HEK293 (cell line): Measurements from ENCODE around the gene TEC.
A peak's percentile ranks its signal among the peaks of the same experiment; 100 is the strongest.

ENCODE experiments used
- CTCF ChIA-PET: fragments of 350-600 bp; formaldehyde crosslinking; extraction: SDS; loops from one replicate; lab custom pipeline; 2021; ENCODE audit warnings: antibody characterized with exemption; lab: Yijun Ruan, JAX
- POLR2A ChIA-PET: fragments of 300-600 bp; formaldehyde crosslinking; extraction: SDS; loops from one replicate; lab custom pipeline; 2020; ENCODE audit warnings: antibody characterized with exemption, inconsistent platforms; lab: Yijun Ruan, JAX
- H3K27ac ChIP-seq: fragments of 200-500 bp; sonication (Bioruptor generic); 2 replicates; pipeline ENCODE4 v1.5.1; 2014; ENCODE audit warnings: low read depth, low read length, control low read depth, inconsistent platforms; ENCODE audit errors: extremely low read depth
- H3K36me3 ChIP-seq, 2 experiments: fragments of 200-500 bp in 1 of 2; sonication (Bioruptor generic) in 1 of 2; 1 replicate in 1 of 2; 2 replicates in 1 of 2; pipeline ENCODE4 v1.5.1; 2014 to 2017; ENCODE audit warnings: inconsistent platforms in 2 of 2, low read length in 2 of 2; ENCODE audit not compliant: control insufficient read depth in 2 of 2, insufficient read depth in 1 of 2
- H3K4me1 ChIP-seq: fragments of 200-500 bp; sonication (Bioruptor generic); 2 replicates; pipeline ENCODE4 v1.5.1; 2014; ENCODE audit warnings: mild to moderate bottlenecking, low read length, inconsistent platforms; ENCODE audit not compliant: control insufficient read depth, insufficient read depth
- H3K4me3 ChIP-seq: 2 replicates; pipeline ENCODE4 v1.5.1; 2011; ENCODE audit warnings: low read depth, mild to moderate bottlenecking, control low read depth, low read length, moderate library complexity
- H3K9me3 ChIP-seq: fragments of 200-500 bp; sonication (Bioruptor generic); 2 replicates; pipeline ENCODE4 v1.5.1; 2014; ENCODE audit warnings: low read depth, low read length, inconsistent platforms; ENCODE audit not compliant: control insufficient read depth, insufficient read depth
- FEZF1 ChIP-seq: fragments of 450-650 bp; formaldehyde crosslinking; IDR thresholded peaks from 2 replicates; pipeline ENCODE4 v1.5.1; 2016; ENCODE audit warnings: missing biosample characterization, missing genetic modification characterization
- IKZF3 ChIP-seq: fragments of 450-650 bp; IDR thresholded peaks from 2 replicates; pipeline ENCODE4 v1.5.0; 2018; ENCODE audit warnings: missing biosample characterization, mild to moderate bottlenecking, missing genetic modification characterization, moderate library complexity
- INSM2 ChIP-seq: fragments of 450-650 bp; formaldehyde crosslinking; IDR thresholded peaks from 2 replicates; pipeline ENCODE4 v1.5.1; 2016; ENCODE audit warnings: missing biosample characterization, missing genetic modification characterization
- KLF1 ChIP-seq: fragments of 450-650 bp; formaldehyde crosslinking; IDR thresholded peaks from 2 replicates; pipeline ENCODE4 v1.5.1; 2016; ENCODE audit warnings: missing biosample characterization, missing genetic modification characterization
- KLF10 ChIP-seq: fragments of 450-650 bp; IDR thresholded peaks from 2 replicates; pipeline ENCODE4 v1.5.1; 2018; ENCODE audit warnings: missing biosample characterization, mild to moderate bottlenecking, missing genetic modification characterization
- KLF7 ChIP-seq: fragments of 450-650 bp; formaldehyde crosslinking; IDR thresholded peaks from 2 replicates; pipeline ENCODE4 v1.5.1; 2016; ENCODE audit warnings: missing biosample characterization, missing genetic modification characterization, borderline replicate concordance
- SP7 ChIP-seq: fragments of 450-650 bp; formaldehyde crosslinking; IDR thresholded peaks from 2 replicates; pipeline ENCODE4 v1.5.1; 2016; ENCODE audit warnings: missing biosample characterization, missing genetic modification characterization
- TCF7L2 ChIP-seq: IDR thresholded peaks from 2 replicates; pipeline ENCODE4 v1.6.1; 2011; ENCODE audit warnings: low read depth, mild to moderate bottlenecking, inconsistent platforms, low read length, moderate library complexity, borderline replicate concordance
- TRIM28 ChIP-seq: IDR thresholded peaks from 2 replicates; pipeline ENCODE4 v1.6.1; 2011; ENCODE audit warnings: low read length, control low read depth, borderline replicate concordance
- ZBTB8A ChIP-seq: fragments of 450-650 bp; formaldehyde crosslinking; IDR thresholded peaks from 2 replicates; pipeline ENCODE4 v1.5.1; 2016; ENCODE audit warnings: missing biosample characterization, missing genetic modification characterization
- ZIC2 ChIP-seq: fragments of 450-650 bp; formaldehyde crosslinking; IDR thresholded peaks from 2 replicates; pipeline ENCODE4 v1.5.1; 2016; ENCODE audit warnings: missing biosample characterization, missing genetic modification characterization
- ZNF16 ChIP-seq: fragments of 450-650 bp; formaldehyde crosslinking; IDR thresholded peaks from 2 replicates; pipeline ENCODE4 v1.5.1; 2016; ENCODE audit warnings: low read depth, missing biosample characterization, missing genetic modification characterization
- ZNF19 ChIP-seq: fragments of 450-650 bp; formaldehyde crosslinking; IDR thresholded peaks from 2 replicates; pipeline ENCODE4; 2016; ENCODE audit warnings: missing biosample characterization, missing genetic modification characterization, low read depth
- ZNF239 ChIP-seq: fragments of 450-650 bp; formaldehyde crosslinking; IDR thresholded peaks from 2 replicates; pipeline ENCODE4 v1.5.1; 2016; ENCODE audit warnings: missing biosample characterization, missing genetic modification characterization
- ZNF394 ChIP-seq: fragments of 450-650 bp; formaldehyde crosslinking; IDR thresholded peaks from 2 replicates; pipeline ENCODE4 v1.5.1; 2016; ENCODE audit warnings: missing biosample characterization, missing genetic modification characterization, mild to moderate bottlenecking, moderate library complexity, borderline replicate concordance
- ZNF416 ChIP-seq: fragments of 450-650 bp; formaldehyde crosslinking; IDR thresholded peaks from 2 replicates; pipeline ENCODE4 v1.5.1; 2016; ENCODE audit warnings: missing biosample characterization, missing genetic modification characterization
- ZNF488 ChIP-seq: fragments of 450-650 bp; formaldehyde crosslinking; IDR thresholded peaks from 2 replicates; pipeline ENCODE4 v1.5.1; 2016; ENCODE audit warnings: missing biosample characterization, missing genetic modification characterization
- ZNF513 ChIP-seq: fragments of 450-650 bp; IDR thresholded peaks from 2 replicates; pipeline ENCODE4 v1.5.1; 2018; ENCODE audit warnings: missing biosample characterization, missing genetic modification characterization
- ZNF544 ChIP-seq: fragments of 450-650 bp; formaldehyde crosslinking; IDR thresholded peaks from 2 replicates; pipeline ENCODE4 v1.5.0; 2017; ENCODE audit warnings: missing biosample characterization, missing genetic modification characterization
- ZNF791 ChIP-seq: fragments of 450-650 bp; formaldehyde crosslinking; IDR thresholded peaks from 2 replicates; pipeline ENCODE4 v1.5.1; 2016; ENCODE audit warnings: missing biosample characterization, missing genetic modification characterization
- ZNF792 ChIP-seq: fragments of 450-650 bp; formaldehyde crosslinking; IDR thresholded peaks from 2 replicates; pipeline ENCODE4 v1.5.1; 2016; ENCODE audit warnings: missing biosample characterization, missing genetic modification characterization
- ZNF843 ChIP-seq: fragments of 450-650 bp; formaldehyde crosslinking; IDR thresholded peaks from 2 replicates; pipeline ENCODE4 v1.5.1; 2016; ENCODE audit warnings: missing biosample characterization, missing genetic modification characterization
- TF ChIP-seq, protein P1 (sequence below): fragments of 450-650 bp; formaldehyde crosslinking; IDR thresholded peaks from 2 replicates; pipeline ENCODE4 v1.5.1; 2016; ENCODE audit warnings: missing biosample characterization, missing genetic modification characterization
- TF ChIP-seq, protein P2 (sequence below): fragments of 450-650 bp; formaldehyde crosslinking; IDR thresholded peaks from 2 replicates; pipeline ENCODE4 v1.5.0; 2017; ENCODE audit warnings: missing biosample characterization, missing genetic modification characterization, borderline replicate concordance

TEC gene

DNA sequence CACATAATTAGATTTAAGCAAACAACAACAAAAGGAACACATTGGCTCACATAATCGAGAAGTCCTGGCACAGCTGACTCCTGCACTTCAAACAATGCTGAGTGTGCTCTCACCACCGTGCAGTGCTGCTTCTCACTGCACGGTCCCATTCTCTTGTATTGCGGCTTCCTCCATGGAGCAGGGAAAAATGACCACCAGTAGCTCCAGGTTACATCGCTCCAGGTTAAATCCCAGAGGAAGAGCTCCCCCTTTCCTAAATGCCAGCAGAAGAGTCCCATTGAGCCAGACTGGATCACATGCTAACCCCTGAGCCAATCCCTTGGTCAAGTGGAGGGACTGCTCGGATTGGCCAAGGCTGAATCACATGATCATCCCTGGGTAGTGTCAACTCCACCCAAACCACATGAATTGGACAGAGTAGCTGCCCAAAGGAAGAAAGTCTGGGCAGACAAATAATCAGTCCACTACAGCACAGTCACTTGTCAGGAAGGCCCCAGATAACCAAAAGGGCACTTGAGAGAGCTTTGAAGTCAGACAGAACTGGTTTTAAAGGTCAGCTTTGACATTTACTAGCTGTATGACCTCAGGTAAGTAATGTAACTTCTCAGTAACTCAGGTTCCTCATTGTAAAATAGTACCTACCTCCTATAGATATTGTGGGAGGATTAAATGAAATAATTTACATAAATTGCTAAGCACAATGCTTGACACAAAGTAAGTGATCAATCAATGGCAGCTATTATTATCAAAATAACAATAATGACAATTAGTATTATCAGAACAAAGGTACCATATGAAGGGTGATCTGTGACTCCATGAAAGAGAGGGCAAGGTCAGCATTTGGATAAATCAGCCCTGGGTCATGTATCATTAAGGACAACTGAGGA lies 14.3 kb downstream of the TEC start (continued):
- TF ChIP-seq ZBTB8A, result no peak
- TF ChIP-seq, all 188 proteins: peak for 0

- ChIA-PET POLR2A (no interaction called here), CTCF (interaction anchor here (0.6 to 1.3 kb wide), 2 partner anchors 71 to 291 kb away, joined by 3 read pairs; no protein-coding TSS in a partner anchor)
- no peaks in the 10 kb centered on the region for H3K9me3 ChIP-seq
- no peak overlapping the region for H3K27ac ChIP-seq
- TF ChIP-seq SP7 (tag by site-specific recombination) (no peak), ZNF843 (no peak), KLF1 (peak; percentile 31; the same call in 1 of the 2 replicates)
- no peaks in the 10 kb centered on the region for H3K4me1 ChIP-seq
- no peaks in the 10 kb centered on the region for H3K36me3 ChIP-seq
- H3K4me3 ChIP-seq, result no peak overlapping the region
These were observed 15.1 kb downstream of the TEC start for GRCh38 chr4:48254381-48255071.

DNA sequence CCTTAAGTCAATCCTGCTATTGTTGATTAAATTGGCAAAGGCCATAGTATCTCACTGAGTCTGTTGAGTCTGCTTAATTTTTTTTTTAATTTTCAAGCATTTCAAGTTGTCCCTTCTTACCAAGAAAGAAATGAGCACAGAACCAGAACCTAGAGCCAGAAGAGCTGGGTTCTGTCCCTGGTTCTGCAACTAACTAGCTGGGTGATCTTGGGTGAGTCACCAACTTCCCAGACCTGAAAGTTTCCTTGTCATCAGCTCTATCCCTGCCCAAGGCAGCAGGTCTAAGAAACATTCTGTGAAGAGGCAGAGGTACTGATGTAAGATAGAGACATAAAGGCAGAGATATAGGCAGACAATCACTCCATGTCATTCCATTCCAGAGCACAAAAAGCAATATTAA lies 17.3 kb downstream of the TEC start:
- Histone ChIP-seq H3K9me3 (no peaks in the 10 kb centered on the region), H3K27ac (no peak overlapping the region), H3K36me3 (no peaks in the 10 kb centered on the region), H3K4me1 (no peaks in the 10 kb centered on the region), H3K4me3 (no peak overlapping the region)
- POLR2A ChIA-PET, result no interaction called here
- CTCF ChIA-PET, result no interaction called here
- TF ChIP-seq ZNF416 (tag by site-specific recombination), result no peak
- TF ChIP-seq FEZF1 (tag by site-specific recombination), result no peak
- no peak for TF ChIP-seq ZNF488 (tag by site-specific recombination)
- no peak for TF ChIP-seq ZIC2
- TF ChIP-seq, protein P1, sequence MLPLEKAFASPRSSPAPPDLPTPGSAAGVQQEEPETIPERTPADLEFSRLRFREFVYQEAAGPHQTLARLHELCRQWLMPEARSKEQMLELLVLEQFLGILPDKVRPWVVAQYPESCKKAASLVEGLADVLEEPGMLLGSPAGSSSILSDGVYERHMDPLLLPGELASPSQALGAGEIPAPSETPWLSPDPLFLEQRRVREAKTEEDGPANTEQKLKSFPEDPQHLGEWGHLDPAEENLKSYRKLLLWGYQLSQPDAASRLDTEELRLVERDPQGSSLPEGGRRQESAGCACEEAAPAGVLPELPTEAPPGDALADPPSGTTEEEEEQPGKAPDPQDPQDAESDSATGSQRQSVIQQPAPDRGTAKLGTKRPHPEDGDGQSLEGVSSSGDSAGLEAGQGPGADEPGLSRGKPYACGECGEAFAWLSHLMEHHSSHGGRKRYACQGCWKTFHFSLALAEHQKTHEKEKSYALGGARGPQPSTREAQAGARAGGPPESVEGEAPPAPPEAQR (tag by site-specific recombination), result no peak
- TF ChIP-seq ZNF791 (tag by site-specific recombination), result no peak
- TF ChIP-seq, protein P2, sequence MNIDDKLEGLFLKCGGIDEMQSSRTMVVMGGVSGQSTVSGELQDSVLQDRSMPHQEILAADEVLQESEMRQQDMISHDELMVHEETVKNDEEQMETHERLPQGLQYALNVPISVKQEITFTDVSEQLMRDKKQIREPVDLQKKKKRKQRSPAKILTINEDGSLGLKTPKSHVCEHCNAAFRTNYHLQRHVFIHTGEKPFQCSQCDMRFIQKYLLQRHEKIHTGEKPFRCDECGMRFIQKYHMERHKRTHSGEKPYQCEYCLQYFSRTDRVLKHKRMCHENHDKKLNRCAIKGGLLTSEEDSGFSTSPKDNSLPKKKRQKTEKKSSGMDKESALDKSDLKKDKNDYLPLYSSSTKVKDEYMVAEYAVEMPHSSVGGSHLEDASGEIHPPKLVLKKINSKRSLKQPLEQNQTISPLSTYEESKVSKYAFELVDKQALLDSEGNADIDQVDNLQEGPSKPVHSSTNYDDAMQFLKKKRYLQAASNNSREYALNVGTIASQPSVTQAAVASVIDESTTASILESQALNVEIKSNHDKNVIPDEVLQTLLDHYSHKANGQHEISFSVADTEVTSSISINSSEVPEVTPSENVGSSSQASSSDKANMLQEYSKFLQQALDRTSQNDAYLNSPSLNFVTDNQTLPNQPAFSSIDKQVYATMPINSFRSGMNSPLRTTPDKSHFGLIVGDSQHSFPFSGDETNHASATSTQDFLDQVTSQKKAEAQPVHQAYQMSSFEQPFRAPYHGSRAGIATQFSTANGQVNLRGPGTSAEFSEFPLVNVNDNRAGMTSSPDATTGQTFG (tag by site-specific recombination), result no peak
- no peak for TF ChIP-seq KLF10 (tag by site-specific recombination)
- no peak for TF ChIP-seq TCF7L2
- no peak for TF ChIP-seq ZNF394 (tag by site-specific recombination)
- no peak for TF ChIP-seq ZNF792
- TF ChIP-seq KLF7 (tag by site-specific recombination), result no peak
- TF ChIP-seq ZNF239 (tag by site-specific recombination), result no peak
- TF ChIP-seq TRIM28, result no peak
- TF ChIP-seq ZNF19 (tag by site-specific recombination), result no peak
- no peak for TF ChIP-seq ZNF16
- no peak for TF ChIP-seq IKZF3 (tag by site-specific recombination)
- no peak for TF ChIP-seq INSM2 (tag by site-specific recombination)
- TF ChIP-seq ZNF544 (tag by site-specific recombination), result no peak
- no peak for TF ChIP-seq ZNF513 (tag by site-specific recombination)
